Astrocyte of the cerebellum (primary cell): ENCODE data around the gene SOCS4.
"Not testable (repeated sequence)": the region's sequence is repeated elsewhere in the genome, so short reads cannot be mapped to it uniquely, and the experiment has no call there.

ENCODE experiments used
- DNase-seq: peaks from one replicate; pipeline ENCODE4 v3.0.0-alpha.2; 2011; ENCODE audit warnings: low read depth
- H3K4me3 ChIP-seq: 2 replicates; pipeline ENCODE4 v1.5.1; 2011; ENCODE audit warnings: mild to moderate bottlenecking, low read depth, low read length, moderate library complexity
- CTCF ChIP-seq: IDR thresholded peaks from 2 replicates; pipeline ENCODE4 v1.5.1; 2012; ENCODE audit warnings: low read length, low read depth, moderate library complexity, mild to moderate bottlenecking; ENCODE audit errors: missing control alignments
- in situ Hi-C: cut with HindIII; loops from 2 replicates; pipeline ENCODE4 v1.10.0; 2017; ENCODE audit warnings: low sequenced_read_pairs

Gene SOCS4

GRCh38 chr14:55057919-55058318 is 30.9 kb downstream of the SOCS4 start:
- no peak for TF ChIP-seq CTCF
- in situ Hi-C loops = no loop called here
- DNase-seq = no peak
- H3K4me3 ChIP-seq = no peak overlapping the region

GRCh38 chr14:55059333-55059732 is 32.3 kb downstream of the SOCS4 start:
- in situ Hi-C loops = no loop called here
- H3K4me3 ChIP-seq = no peak overlapping the region
- TF ChIP-seq CTCF = no peak
- DNase-seq = no peak

GRCh38 chr14:55062517-55063351 is 35.7 kb downstream of the SOCS4 start:
- in situ Hi-C loops = no loop called here
- no peak for TF ChIP-seq CTCF
- peak; percentile 41 for DNase-seq
- H3K4me3 ChIP-seq = no peak overlapping the region

GRCh38 chr14:55064896-55065295 is 37.9 kb downstream of the SOCS4 start:
- in situ Hi-C loops = loop anchor here (5.0 kb wide), 1 partner anchor 67 kb away; no protein-coding TSS in a partner anchor
- not testable (repeated sequence) for DNase-seq, H3K4me3 ChIP-seq

GRCh38 chr14:55065411-55065810 is 38.4 kb downstream of the SOCS4 start:
- in situ Hi-C loops = loop anchor here (5.0 kb wide), 1 partner anchor 67 kb away; no protein-coding TSS in a partner anchor

GRCh38 chr14:55066223-55066622 is 39.2 kb downstream of the SOCS4 start:
- no peak overlapping the region for H3K4me3 ChIP-seq
- no peak for TF ChIP-seq CTCF
- DNase-seq = no peak
- in situ Hi-C loops = loop anchor here (5.0 kb wide), 1 partner anchor 66 kb away; no protein-coding TSS in a partner anchor

More at GRCh38 chr14:55065411-55065810, 38.4 kb downstream of the SOCS4 start:
- no peak overlapping the region for H3K4me3 ChIP-seq
- TF ChIP-seq CTCF = no peak
- no peak for DNase-seq

- no peak for DNase-seq
- in situ Hi-C loops = no loop called here
- no peak overlapping the region for H3K4me3 ChIP-seq
- no peak for TF ChIP-seq CTCF
These were observed 44.0 kb downstream of the SOCS4 start for GRCh38 chr14:55070981-55071411.
